Mucosa of gallbladder (tissue), 1 donor: ENCODE data around the gene FGFR1OP2. TPM values are rescaled to one million over a fixed set of nuclear protein-coding genes. Genes with fewer than 3 reads are reported as not detected.
"Not testable (repeated sequence)": the region's sequence is repeated elsewhere in the genome, so short reads cannot be mapped to it uniquely, and the experiment has no call there.

Experiments used
- DNase-seq: peaks from one replicate; pipeline ENCODE4 v3.0.0-alpha.2; 2020; ENCODE audit warnings: low spot score
- total RNA-seq: library from RNA; stranded (reverse); gene quantifications from one replicate; pipeline ENCODE4 v1.2.1, GENCODE V29; 2021
- donor health status: DM: no; HTN: no; CAD: no.

Gene FGFR1OP2
- total RNA-seq, result 39.1 TPM

DNA sequence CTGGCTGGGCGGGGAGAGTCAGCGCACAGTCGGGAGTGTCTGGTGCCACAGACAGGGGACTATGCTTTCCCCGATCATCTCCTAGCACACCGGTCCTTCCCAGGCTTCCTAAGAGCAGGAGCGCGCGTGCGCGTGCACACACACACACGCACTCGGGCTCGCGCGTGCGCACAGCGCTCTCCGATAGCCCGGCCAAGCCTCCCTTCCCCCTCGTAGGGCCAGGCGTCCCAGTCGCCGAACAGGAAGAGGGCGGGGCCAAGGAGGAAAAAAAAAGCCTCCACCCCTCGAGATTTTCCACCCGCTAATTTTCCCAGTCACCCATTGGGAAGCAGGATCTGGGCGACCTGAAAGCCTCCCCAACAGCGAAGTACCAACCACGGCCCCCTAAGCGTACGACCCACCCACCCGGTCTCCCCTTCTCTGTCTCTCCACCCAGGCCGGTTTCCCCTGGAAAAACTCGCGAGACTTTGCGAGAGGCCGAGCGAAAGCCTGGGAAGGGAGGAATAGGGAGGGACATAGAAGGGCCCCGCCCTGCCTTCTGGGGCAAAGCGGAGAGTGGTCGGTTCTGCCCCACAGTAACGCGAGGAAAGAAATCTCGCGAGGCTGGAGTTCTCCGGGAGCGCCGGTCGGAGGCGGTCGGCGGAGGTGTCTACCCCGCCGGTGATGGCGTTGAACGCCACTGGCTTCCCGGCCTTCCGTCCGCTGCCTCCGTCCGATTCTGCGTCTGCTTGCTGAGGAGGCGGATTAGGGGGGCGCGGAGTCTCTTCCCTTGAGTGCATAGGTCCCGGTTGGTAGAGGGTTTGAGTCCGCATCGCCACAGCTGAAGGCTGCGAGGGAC is at the start of gene FGFR1OP2, which contains the start of gene INTS13:
TSS of gene FGFR1OP2 (plus strand) at position 608 of the 838 bp plus-strand sequence. CDS start 15,689 bp downstream, outside the sequence.
TSS of gene INTS13 (minus strand) at position 119 of the 838 bp plus-strand sequence. CDS start 1,178 bp downstream, outside the sequence.
- DNase-seq, result peak; percentile 99

DNA sequence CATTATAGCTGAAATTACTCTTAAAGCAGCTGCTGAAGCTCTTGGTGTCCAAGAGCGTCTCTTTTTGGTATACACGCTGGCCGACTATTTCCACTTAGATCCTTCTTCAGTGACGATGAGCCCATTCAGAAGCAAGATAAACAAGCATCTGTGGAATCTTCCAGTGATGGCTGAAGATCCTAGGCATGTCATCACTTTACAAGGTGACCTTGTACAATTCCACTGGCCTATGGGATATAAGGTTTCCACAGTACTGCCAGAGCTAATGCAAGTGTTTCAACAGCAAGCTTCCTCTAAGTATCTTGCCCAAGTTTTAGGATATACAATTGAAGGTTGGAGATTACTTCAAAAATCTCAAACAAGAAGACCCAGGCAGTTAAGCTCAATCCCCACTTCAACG is 47.5 kb upstream of the FGFR1OP2 start:
- DNase-seq, result no peak

DNA sequence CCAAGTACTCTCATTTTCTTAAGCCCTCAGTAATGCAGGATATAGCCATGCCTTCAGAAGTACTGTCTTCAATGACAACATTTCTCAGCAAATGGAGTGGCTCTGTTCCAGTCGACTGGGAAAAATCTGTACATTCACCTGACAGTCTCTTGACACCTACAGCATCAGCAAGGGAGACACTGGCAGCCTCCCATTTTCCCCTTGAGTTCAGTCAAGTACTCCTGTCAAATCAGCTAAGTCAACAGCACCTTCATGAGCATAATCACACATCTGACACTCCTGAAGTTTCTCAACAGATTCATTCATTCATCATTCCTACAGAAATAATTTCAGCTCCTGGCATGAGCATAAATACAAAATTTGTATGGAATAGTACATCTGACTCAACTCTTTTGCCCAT is 46.6 kb upstream of the FGFR1OP2 start:
- no peak for DNase-seq

DNA sequence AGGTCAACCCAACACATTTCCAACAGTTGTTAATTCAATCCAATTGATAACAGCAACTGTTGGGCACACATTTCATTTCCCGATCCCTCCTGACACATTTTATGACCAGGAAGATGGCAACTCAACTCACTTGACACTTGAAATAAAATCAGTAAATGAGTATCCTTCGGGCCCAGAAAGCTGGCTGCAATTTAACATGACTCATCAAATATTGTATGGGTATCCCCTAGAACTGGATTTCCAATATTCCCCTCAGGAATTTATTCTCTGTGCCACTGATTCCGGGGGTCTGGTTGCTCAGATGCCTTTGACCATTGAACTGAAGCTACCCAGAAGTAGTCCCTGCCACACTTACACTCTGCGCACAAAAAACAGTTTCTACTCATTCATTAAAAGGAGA is 42.6 kb upstream of the FGFR1OP2 start:
- DNase-seq, result no peak

DNA sequence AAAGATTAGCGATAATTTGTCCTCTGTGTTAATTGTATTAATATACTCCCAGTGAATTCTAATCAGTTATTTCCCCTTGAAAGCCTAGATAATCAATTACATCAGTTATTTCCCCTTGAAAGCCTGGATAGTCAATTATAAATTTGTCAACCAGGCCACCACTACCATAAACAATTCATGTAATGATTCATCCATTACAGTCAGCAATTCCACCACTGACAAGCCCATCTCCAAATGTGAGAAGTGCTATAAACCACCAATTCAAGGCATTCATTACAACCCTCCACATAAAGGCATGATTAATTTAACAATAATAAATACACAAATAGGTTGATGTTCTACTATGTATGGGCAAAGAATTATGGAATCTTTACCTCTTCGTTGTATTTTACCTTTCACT is 41.4 kb upstream of the FGFR1OP2 start:
- no peak for DNase-seq

DNA sequence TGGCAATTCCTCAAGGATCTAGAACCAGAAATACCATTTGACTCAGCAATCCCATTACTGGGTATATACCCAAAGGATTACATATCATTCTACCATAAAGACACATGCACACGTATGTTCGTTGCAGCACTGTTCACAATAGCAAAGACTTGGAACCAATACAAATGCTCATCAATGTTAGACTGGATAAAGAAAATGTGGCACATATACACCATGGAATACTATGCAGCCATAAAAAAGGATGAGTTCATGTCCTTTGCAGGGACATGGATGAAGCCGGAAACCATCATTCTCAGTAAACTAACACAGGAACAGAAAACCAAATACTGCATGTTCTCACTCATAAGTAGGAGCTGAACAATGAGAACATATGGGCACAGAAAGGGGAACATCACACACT is 34.9 kb upstream of the FGFR1OP2 start:
- DNase-seq, result not testable (repeated sequence)

DNA sequence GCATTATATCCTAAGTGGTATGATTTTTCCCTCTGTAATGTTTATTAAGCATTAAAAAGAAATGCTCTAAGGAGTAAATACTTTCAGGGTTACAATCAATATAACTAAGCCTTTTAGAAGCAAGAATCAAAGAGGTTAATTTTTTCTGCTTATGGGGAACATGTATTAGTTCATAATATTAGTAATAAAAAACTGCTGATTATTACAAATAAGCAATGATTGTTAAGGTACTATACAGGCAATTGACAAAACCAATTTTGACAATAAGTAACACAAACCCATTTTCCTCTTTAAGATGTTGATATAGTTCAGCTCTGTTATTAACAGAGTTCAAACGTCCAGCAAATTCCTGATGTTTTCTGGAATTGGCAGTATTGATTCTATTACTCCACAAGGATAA is 32.2 kb upstream of the FGFR1OP2 start:
- no peak for DNase-seq

DNA sequence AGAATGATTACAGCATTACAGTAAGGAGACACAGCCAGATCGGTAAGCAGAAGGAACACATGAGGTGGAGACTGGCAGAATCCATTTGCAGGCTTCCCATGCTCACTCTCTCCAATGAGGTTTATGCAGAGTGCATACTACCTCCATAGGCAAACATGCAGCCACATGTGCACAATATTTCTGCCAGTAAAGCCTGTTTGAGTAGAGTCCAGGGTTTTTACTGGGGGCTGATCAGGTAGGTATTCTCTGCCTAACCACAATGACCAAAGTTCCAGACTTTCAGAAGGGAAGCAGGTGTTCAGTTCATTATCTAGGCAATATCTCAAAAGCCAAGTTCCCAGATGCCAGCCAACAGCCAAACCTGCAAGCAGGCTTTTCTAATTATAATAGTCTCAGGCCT is 31.6 kb upstream of the FGFR1OP2 start:
- DNase-seq, result no peak

DNA sequence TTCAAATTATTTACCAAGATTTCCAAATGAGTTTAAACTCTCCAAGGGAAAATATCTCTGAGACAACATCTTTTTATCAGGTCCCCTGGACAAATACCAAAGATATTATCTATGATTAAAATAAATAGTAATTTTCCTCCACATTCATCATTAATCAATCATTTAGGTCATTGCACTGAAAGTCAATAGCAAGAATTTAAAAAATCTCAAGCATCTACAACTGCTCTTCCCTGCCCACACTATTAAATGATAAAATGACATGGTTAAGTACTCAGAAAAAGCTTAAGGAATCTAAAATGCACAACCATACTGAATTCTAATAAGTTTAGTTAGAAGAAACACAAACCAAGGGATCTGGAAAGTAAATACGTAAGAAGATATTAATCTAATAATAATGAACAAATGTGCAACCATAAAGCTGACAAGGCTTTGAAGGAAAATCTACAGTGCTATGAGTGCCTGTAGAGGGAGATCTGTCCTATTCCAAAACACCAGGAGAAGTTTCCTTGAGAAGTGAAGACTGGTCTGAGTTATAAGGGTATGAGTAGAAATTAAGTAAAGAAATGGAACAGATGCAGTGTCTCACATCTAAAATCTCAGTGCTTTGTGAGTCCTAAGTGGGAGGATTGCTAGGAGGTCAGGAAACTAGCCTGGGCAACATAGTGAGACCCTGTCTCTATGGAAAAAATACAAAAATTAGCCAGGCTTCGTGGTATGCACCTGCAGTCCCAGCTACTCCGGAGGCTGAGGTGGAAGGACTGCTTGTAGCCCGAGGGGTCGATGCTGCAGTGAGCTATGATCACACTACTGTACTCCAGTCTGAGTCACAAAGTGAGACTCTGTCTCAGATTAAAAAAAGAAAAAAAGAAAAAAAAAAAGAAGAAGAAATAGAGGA is 19.7 kb upstream of the FGFR1OP2 start:
- DNase-seq, result no peak

DNA sequence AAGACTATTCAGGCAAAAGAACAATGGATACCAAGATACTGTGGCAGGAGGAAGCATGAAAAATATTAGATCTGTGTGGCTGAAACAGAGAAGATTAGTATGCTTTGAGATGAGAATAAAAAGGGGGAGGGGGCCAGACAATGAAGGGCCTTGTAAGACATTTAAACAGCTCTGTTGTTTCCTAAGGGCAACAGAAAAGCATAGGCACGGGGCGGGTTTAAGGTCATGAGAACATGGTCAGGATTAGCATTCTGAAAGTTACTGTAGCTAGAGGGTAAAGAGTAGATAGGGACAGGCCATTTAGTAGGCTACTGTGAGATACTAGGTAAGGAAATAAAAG is 19.1 kb upstream of the FGFR1OP2 start:
- DNase-seq, result no peak

DNA sequence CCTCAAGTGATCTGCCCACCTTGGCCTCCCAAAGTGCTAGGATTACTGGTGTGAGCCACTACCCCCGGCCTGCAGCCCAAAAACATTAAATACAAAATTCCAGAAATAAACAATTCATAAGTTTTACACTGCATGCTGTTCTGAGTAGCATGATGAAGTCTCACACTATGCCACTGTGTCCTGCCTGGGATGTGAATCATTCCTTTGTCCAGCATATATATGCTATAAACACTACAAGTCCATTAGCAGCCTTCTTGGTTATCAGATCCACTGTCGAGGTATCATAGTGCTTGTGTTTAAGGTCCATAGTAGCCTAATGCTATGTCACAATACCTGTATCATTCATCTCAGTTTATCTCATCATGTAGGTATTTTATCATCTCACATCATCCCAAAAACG is 16.4 kb upstream of the FGFR1OP2 start:
- no peak for DNase-seq

DNA sequence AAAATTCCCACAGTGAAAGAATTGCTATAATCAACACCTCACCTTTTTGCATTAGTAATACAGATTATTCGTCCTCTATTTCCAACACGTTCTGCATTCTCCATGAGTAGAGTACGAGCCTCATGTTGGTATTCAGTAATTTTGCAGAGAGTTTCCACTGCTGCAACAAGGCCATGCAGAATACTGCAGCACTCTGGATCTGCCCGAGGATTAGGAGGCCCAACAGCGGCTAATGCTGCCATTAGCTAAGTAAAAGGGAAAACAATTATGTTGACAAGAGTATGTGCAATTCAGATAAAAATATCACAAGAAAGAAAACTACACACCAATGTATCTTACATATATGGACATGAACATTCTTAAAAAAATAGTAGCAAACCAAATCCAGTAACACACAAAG is 9.6 kb upstream of the FGFR1OP2 start:
- DNase-seq, result no peak

DNA sequence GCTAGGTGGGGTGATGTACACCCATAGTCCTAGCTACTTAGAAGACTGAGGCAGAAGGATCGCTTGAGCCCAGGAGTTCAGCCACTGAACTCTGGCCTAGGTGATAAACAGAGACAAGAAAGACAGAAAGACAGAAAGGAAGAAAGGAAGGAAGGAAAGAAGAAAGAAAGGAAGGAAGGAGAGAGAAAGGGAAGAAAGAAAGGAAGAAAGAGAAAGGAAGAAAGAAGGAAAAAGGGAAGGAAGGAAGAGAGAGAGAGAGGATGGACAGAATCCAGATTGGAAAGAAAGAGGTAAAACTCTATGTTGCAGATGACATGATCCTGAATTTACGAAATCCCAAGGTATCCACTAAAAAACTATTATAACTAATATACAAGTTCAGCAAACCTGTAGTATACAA is 8.7 kb upstream of the FGFR1OP2 start:
- DNase-seq, result no peak

DNA sequence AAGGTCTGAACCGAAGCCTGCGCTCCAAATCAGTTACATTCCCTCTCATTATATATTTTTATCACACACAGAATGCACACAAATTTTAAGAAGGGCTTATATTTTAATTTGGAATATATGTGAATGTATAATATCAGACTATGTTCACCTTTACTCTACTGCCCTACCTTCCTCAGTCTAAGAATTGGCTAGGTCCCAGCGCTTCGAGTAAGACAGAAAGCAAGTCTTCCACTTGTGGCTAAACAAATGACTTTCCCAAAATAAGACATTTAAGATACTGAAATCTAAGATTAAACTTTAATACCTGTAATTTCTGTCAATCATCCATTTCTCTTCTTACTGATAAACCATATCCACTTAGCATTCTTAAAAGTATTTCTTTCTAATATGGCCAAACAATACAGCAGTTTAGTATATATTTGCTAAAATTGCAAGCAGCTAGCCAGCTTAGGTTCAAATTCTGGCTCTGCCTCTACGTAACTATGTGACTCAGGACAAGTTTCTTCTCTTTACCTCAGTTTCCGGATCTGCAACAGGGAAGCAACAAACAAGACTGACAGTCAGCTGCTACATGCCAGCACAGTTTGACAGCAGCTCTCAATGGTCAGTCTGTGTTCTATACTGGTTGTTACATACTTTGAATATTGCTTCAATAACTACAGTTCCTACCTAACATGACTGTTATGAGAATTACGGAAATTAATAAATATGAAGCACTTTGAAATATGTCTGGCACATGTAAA is 2.5 kb upstream of the FGFR1OP2 start:
- DNase-seq, result no peak

DNA sequence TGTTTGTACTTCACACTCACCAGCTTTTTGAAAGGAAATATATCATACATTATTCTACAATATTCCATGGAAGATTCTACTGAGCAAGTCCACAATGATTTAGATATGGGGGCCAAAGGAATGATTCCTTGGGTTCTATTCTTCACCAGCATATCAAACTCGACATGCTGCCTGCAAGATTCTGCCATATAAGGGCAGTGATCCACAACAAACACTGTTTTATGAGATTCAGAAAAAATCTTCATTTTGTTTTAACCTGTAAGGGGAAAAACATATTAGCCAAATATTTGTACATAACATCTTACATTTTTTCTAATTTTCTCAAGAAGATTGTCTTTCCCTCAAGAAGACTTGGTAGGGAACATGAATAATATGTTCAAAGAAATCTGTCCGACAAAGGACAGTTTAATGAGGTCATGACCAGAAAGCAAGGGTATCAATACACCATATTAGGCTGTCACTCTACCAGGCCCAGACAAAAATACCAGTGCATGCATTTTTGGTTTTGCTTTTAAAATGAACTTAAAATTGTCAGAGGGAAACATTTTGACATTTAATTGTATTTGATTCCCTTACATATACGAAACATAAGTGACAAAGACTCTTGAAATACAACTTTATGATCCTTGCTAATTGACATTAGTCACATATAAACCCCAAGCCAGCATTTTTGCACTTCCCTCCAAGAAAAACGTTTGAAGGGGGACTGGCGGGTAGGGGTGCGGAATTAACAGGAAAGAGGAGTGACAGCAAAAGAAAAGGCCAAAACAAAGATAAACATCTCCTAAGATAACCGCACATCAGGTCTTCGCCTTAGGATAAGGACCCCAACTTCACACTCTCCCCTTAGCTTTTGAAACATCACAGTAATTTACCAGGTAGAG is 1.5 kb upstream of the FGFR1OP2 start:
- DNase-seq, result no peak

DNA sequence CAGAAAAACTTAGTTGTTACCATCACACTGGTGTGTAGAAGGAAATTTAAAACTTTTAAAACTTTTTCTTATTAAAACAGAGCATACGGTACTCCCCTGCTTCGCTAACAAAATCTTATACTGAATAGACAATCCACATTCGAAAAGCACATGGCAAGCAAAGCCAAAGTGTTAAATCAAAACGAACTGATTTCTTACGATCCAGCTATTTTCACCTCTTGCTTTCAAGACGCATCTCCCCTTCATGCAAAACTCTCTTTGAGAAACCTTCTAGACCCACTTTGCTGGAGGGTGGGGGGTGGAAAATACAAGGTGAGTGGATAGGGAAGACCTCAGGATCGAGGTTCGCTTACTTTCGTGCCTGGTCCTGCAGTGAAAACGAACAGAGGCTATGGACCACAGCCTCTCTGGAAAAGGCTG is 817 bp upstream of the FGFR1OP2 start:
- DNase-seq, result no peak

DNA sequence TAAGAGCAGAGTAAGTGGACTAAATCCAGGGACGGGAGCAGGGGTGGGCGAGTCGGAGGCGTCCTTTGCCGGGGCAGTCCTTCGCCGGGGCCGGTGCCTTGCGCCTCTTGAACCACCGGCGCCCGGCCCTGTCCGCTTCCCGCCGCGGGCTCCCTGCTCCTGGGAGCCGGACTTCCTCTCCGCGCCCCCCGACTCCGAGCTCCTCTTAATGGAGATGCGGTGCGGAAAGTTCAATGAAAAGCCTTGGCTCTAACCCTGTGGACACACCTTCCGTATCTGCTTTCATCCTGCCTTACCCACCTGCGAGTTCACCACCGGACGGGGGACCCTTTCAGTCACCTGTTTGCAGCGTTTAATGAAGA is 412 bp downstream of the FGFR1OP2 start:
- DNase-seq, result peak; percentile 12

DNA sequence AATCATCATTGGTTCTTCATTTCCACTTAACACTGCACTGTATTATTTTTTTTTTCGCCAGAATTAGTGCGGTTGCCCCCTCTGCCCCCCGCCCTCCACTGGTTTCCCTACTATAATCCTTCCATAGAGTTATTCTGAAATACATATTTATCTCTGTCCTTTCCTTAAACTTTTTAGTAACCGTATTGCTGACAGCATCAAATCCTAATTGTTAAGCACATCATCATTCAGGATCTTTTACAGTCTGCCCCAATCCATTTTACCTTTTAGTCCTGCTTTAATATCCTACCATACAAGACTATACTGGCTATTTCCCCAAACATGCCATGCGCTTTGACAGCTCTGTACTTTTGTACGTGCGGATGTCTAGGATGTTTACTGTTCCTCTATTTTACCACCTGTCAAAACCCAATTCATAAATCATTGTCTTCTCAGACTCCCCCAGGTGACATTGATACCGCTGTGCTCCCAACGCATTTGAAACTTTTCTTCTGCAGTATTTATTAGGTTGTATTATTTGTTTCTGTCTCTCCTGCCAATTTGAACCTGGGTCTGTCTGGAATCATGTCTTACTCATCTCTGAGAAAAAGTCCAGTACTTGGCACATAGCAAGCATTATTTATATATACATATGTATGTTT is 1.0 kb downstream of the FGFR1OP2 start:
- no peak for DNase-seq

DNA sequence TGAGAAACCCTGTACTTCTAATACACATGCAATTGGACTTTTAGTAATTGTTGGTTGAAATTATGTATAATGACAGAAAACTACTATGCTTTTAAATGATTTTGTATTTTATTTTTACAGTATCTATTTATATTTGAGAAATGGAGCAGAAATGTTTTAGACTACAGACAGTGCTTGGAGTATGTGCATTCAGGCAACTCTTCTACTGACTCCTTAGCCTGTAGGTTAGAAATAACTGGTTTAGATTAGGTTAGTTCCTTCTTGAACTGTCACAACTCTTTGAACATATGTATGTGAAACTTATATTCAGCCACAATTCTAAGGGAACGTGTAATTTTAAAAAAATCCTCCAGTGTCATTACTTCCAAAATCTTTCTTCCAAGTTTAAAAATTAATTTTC is 1.7 kb downstream of the FGFR1OP2 start:
- DNase-seq, result no peak

DNA sequence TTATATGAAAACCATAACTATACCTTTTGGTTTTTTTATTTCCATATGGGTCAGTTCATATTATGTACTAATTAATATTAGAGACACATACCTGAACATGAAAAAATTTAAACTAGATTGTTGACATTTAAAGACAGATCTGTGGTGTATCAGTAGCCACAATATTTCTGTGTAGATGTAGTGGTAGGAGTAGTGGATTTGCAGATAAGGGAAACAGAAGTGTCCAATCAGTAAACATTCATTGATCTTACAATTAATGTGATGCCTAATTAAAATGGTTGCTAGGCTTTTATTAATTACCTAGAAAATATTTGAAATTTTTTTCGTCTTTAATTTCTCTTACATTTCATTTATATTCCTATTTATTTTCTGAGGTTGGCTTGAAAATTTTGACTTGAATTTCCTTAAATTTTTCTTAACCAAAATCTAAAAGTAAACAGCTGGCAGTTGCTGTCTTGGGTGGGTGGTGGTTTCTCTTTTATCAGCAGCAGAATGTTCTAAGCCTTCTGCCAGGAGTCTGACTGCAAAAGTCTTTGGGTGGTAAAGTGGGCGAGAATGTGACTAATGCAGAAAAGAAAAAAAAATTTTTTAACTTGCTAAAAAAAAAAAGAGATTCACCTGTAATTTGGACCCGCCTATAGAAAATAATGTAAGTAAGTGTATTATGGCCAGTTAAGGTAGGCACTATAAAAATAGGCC is 2.4 kb downstream of the FGFR1OP2 start:
- no peak for DNase-seq
